Measurements from ENCODE around the gene HOTAIR. TPM values are rescaled to one million over a fixed set of nuclear protein-coding genes. Genes with fewer than 3 reads are reported as not detected.

HOTAIR gene
- total RNA-seq, 1 donor from 2014 or later = not detected

DNA sequence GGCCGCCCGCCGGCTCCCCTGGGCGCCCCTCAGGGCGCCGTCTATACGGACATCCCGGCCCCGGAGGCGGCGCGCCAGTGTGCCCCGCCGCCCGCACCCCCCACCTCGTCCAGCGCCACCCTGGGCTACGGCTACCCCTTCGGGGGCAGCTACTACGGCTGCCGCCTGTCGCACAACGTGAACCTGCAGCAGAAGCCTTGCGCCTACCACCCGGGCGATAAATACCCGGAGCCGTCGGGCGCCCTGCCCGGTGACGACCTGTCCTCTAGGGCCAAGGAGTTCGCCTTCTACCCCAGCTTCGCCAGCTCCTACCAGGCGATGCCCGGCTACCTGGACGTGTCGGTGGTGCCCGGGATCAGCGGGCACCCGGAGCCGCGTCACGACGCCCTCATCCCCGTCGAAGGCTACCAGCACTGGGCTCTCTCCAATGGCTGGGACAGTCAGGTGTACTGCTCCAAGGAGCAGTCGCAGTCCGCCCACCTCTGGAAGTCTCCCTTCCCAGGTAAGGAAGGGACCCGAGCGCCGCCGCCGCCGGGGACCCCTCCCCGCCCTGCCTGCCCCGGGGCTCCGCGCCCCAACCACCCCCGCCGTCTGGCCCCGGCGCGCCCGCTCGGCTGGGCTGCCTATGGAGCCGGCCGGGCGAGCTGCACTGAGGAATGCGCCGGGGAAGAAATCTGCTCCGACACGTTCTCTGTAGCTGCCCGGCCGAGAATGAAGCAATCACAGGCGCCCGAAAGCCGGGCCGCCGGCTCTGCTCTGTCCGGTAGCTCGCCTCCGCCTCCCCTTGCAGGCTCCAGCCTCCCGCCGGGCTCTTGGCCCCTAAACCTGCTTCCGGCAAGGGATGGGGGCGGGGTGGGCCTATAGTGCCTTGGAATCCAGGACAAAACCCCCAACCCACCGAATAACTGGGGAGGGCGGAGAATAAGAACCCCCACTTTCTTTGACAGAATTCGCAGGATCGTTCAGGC, 35.3 kb downstream of the HOTAIR start:
- Histone ChIP-seq H3K4me2 (no peak overlapping the region), H3K9ac (no peak overlapping the region), H3K4me1 (no peaks in the 10 kb centered on the region), H3K9me3 (ENCODE audit: low read depth) (no peaks in the 10 kb centered on the region), H3K79me2 (ENCODE audit: low read depth) (no peaks in the 10 kb centered on the region), H3K4me3 (no peak overlapping the region), H3K36me3 (no peaks in the 10 kb centered on the region), H3K27me3 (peaks cover 100% of the 10 kb centered on the region), H3F3A (ENCODE audit: low read depth) (no peaks in the 10 kb centered on the region), H4K20me1 (ENCODE audit: low read depth) (peaks cover 28% of the 10 kb centered on the region), H2AFZ (replicated peaks) (no peak overlapping the region), H3K27ac (no peak overlapping the region)
- DNase-seq (ENCODE audit: low spot score) = peak; percentile 70
- Mint-ChIP-seq H3K4me1 (no peaks in the 10 kb centered on the region), H3K36me3 (no peaks in the 10 kb centered on the region), H3K9me3 (peaks cover 16% of the 10 kb centered on the region), H3K4me3 (no peak overlapping the region), H3K27ac (no peak overlapping the region), H3K27me3 (ENCODE audit: insufficient read depth, low read depth) (peaks cover 91% of the 10 kb centered on the region)
- TF ChIP-seq EZH2phosphoT487 (IDR thresholded peaks at IDR 0.05) (peak; percentile 93), EZH2 (IDR thresholded peaks at IDR 0.05) (peak; percentile 99)
- TF ChIP-seq, protein P1, sequence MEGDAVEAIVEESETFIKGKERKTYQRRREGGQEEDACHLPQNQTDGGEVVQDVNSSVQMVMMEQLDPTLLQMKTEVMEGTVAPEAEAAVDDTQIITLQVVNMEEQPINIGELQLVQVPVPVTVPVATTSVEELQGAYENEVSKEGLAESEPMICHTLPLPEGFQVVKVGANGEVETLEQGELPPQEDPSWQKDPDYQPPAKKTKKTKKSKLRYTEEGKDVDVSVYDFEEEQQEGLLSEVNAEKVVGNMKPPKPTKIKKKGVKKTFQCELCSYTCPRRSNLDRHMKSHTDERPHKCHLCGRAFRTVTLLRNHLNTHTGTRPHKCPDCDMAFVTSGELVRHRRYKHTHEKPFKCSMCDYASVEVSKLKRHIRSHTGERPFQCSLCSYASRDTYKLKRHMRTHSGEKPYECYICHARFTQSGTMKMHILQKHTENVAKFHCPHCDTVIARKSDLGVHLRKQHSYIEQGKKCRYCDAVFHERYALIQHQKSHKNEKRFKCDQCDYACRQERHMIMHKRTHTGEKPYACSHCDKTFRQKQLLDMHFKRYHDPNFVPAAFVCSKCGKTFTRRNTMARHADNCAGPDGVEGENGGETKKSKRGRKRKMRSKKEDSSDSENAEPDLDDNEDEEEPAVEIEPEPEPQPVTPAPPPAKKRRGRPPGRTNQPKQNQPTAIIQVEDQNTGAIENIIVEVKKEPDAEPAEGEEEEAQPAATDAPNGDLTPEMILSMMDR (IDR thresholded peaks at IDR 0.05) = no peak

DNA sequence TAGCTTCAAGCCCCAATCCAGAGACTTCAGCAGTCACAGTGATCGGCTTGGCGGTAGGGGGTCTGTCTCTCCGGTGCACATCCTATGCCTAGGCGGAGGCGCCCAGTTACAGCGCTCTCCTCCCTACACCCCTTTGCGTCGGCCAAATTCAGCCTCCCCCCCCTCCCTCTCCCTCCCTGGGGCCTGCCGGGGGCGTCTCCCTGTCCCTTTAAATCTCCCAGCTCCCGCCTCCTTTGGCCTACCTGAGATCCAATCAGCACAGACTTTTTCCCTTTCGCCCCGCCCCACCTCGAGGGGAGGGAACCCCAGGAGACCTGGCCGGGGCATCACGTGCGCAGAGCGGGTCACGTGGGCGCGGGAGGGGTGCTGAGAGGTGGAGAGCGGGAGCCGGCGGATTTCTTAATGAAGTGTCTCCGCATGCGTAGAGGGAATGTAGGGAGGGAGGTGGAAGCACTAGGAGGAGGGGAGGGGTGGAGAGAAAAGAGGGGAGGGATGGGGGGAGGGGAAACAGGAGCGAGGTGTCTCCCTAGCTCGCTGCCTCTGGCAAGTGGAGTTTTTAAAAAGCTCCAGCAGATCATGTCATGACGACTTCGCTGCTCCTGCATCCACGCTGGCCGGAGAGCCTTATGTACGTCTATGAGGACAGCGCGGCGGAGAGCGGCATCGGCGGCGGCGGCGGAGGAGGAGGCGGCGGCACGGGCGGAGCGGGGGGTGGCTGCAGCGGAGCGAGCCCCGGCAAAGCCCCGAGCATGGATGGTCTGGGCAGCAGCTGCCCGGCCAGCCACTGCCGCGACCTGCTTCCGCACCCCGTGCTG, 36.2 kb downstream of the HOTAIR start, which contains the start of gene HOXC13:
HOXC13 (plus strand) TSS at position 506 of the 815 bp plus-strand sequence; CDS start at position 582, 76 bp downstream.
- H3K4me1 ChIP-seq = no peaks in the 10 kb centered on the region
- H3K27ac Mint-ChIP-seq = no peak within 1 kb of the TSS
- no peak within 1 kb of the TSS for H2AFZ ChIP-seq (replicated peaks)
- DNase-seq (ENCODE audit: low spot score) = peak; percentile 83
- H3K4me3 Mint-ChIP-seq = peak within 1 kb of the TSS; percentile 48
- peaks cover 100% of the 10 kb centered on the region for H3K27me3 ChIP-seq
- no peak within 1 kb of the TSS for H3K9ac ChIP-seq
- no peaks in the 10 kb centered on the region for H3K36me3 ChIP-seq
- TF ChIP-seq EZH2 (IDR thresholded peaks at IDR 0.05) (peak; percentile 91), EZH2phosphoT487 (IDR thresholded peaks at IDR 0.05) (peak; percentile 55)
- TF ChIP-seq, protein P1 (IDR thresholded peaks at IDR 0.05) = no peak
- H3K4me3 ChIP-seq = no peak within 1 kb of the TSS
- H3K27ac ChIP-seq = no peak within 1 kb of the TSS
- H3K9me3 ChIP-seq (ENCODE audit: low read depth) = no peaks in the 10 kb centered on the region
- peaks cover 25% of the 10 kb centered on the region for H4K20me1 ChIP-seq (ENCODE audit: low read depth)
- H3K79me2 ChIP-seq (ENCODE audit: low read depth) = no peaks in the 10 kb centered on the region
- H3F3A ChIP-seq (ENCODE audit: low read depth) = no peaks in the 10 kb centered on the region
- no peaks in the 10 kb centered on the region for H3K36me3 Mint-ChIP-seq
- H3K9me3 Mint-ChIP-seq = peaks cover 20% of the 10 kb centered on the region
- no peaks in the 10 kb centered on the region for H3K4me1 Mint-ChIP-seq
- peaks cover 91% of the 10 kb centered on the region for H3K27me3 Mint-ChIP-seq (ENCODE audit: insufficient read depth, low read depth)
- peak within 1 kb of the TSS; percentile 13 for H3K4me2 ChIP-seq

GRCh38 chr12:53937596-53938325, 37.0 kb downstream of the HOTAIR start:
- Histone ChIP-seq H3K4me1 (no peaks in the 10 kb centered on the region), H3F3A (ENCODE audit: low read depth) (no peaks in the 10 kb centered on the region), H2AFZ (replicated peaks) (no peak overlapping the region), H3K79me2 (ENCODE audit: low read depth) (no peaks in the 10 kb centered on the region), H4K20me1 (ENCODE audit: low read depth) (peaks cover 25% of the 10 kb centered on the region), H3K27me3 (peaks cover 100% of the 10 kb centered on the region), H3K36me3 (no peaks in the 10 kb centered on the region), H3K9me3 (ENCODE audit: low read depth) (no peaks in the 10 kb centered on the region), H3K4me2 (peak overlapping the region; percentile 13), H3K4me3 (no peak overlapping the region), H3K27ac (no peak overlapping the region), H3K9ac (no peak overlapping the region)
- no peak for DNase-seq (ENCODE audit: low spot score)
- Mint-ChIP-seq H3K4me3 (peak overlapping the region; percentile 48), H3K36me3 (no peaks in the 10 kb centered on the region), H3K27ac (no peak overlapping the region), H3K9me3 (peaks cover 18% of the 10 kb centered on the region), H3K27me3 (ENCODE audit: insufficient read depth, low read depth) (peaks cover 91% of the 10 kb centered on the region), H3K4me1 (no peaks in the 10 kb centered on the region)
- TF ChIP-seq EZH2 (IDR thresholded peaks at IDR 0.05) = peak; percentile 9
- TF ChIP-seq EZH2phosphoT487 (IDR thresholded peaks at IDR 0.05) = peak; percentile 59
- TF ChIP-seq, protein P1 (IDR thresholded peaks at IDR 0.05) = no peak

All from neural progenitor cell (in vitro differentiated cells).